Loucy (cell line): ENCODE data around the gene PPFIA1.

Experiments
- CTCF ChIP-seq: fragments of 200-600 bp; sonication (generic); conservative IDR thresholded peaks from 2 replicates; pipeline ENCODE4 v1.5.1; 2014; ENCODE audit warnings: mild to moderate bottlenecking, antibody characterized with exemption, low read length
- EZH2phosphoT487 ChIP-seq: fragments of 200-600 bp; IDR thresholded peaks from 2 replicates; pipeline ENCODE4 v1.6.1; 2018; ENCODE audit warnings: antibody characterized with exemption, mild to moderate bottlenecking, moderate library complexity, borderline replicate concordance

GRCh38 chr11:70398834-70399680 is 128.6 kb downstream of the PPFIA1 start:
- TF ChIP-seq CTCF (no peak), EZH2phosphoT487 (no peak)
